ENCODE results near the gene QPCTL.
A peak's percentile ranks its signal among the peaks of the same experiment; 100 is the strongest.
"Not testable (repeated sequence)": the region's sequence is repeated elsewhere in the genome, so short reads cannot be mapped to it uniquely, and the experiment has no call there.

The QPCTL gene

GRCh38 chr19:45676851-45677263 lies 15.6 kb upstream of the QPCTL start:
- no peak for DNase-seq (ENCODE audit: low spot score)

GRCh38 chr19:45677351-45678230 lies 14.9 kb upstream of the QPCTL start:
- DNase-seq (ENCODE audit: low spot score), result peak; percentile 70

GRCh38 chr19:45681391-45682015 lies 11.0 kb upstream of the QPCTL start:
- DNase-seq (ENCODE audit: low spot score), result peak; percentile 91

GRCh38 chr19:45682117-45682516 lies 10.3 kb upstream of the QPCTL start:
- no peak for DNase-seq (ENCODE audit: low spot score)

GRCh38 chr19:45682908-45683307 lies 9.6 kb upstream of the QPCTL start:
- no peak for DNase-seq (ENCODE audit: low spot score)

GRCh38 chr19:45685045-45685444 lies 7.4 kb upstream of the QPCTL start:
- DNase-seq (ENCODE audit: low spot score), result not testable (repeated sequence)

GRCh38 chr19:45687599-45687998 lies 4.9 kb upstream of the QPCTL start:
- no peak for DNase-seq (ENCODE audit: low spot score)

GRCh38 chr19:45691516-45692186 lies 815 bp upstream of the QPCTL start, which contains the start of gene SNRPD2:
Gene SNRPD2, minus strand, starts transcription at chr19:45691953. Its CDS starts 65 bp downstream, at chr19:45691888.
- DNase-seq (ENCODE audit: low spot score), result peak; percentile 96

- peak; percentile 88 for DNase-seq (ENCODE audit: low spot score)
Measured at GRCh38 chr19:45693106-45693788, 781 bp downstream of the QPCTL start.

- DNase-seq (ENCODE audit: low spot score), result no peak
Measured at GRCh38 chr19:45701676-45702075, 9.2 kb downstream of the QPCTL start.

GRCh38 chr19:45705115-45705514 lies 12.6 kb downstream of the QPCTL start:
- no peak for DNase-seq (ENCODE audit: low spot score)

GRCh38 chr19:45705710-45706415 lies 13.4 kb downstream of the QPCTL start:
- no peak for DNase-seq (ENCODE audit: low spot score)

- no peak for DNase-seq (ENCODE audit: low spot score)
Measured at GRCh38 chr19:45710356-45711130, 18.1 kb downstream of the QPCTL start.

GRCh38 chr19:45711851-45712698 lies 19.6 kb downstream of the QPCTL start:
- DNase-seq (ENCODE audit: low spot score), result no peak

GRCh38 chr19:45712699-45713067 lies 20.2 kb downstream of the QPCTL start:
- DNase-seq (ENCODE audit: low spot score), result no peak

GRCh38 chr19:45713141-45713540 lies 20.7 kb downstream of the QPCTL start:
- DNase-seq (ENCODE audit: low spot score), result no peak

- no peak for DNase-seq (ENCODE audit: low spot score)
Measured at GRCh38 chr19:45715139-45715538, 22.7 kb downstream of the QPCTL start.

GRCh38 chr19:45716359-45717130 lies 24.1 kb downstream of the QPCTL start:
- DNase-seq (ENCODE audit: low spot score), result no peak
